PC-9 (cell line): ENCODE measurements around the gene GTF2F2. TPM values are rescaled to one million over a fixed set of nuclear protein-coding genes. Genes with fewer than 3 reads are reported as not detected.

Experiments
- BruUV-seq: library from RNA; stranded (reverse); fragments of 400-500 nt; replicated peaks from 2 replicates; lab custom pipeline; 2021; lab: Mats Ljungman, UMichigan
- CTCF ChIA-PET: fragments of 300-600 bp; sonication (Branson Sonifier 250); formaldehyde crosslinking; loops from one replicate; lab custom pipeline; 2022; ENCODE audit warnings: antibody characterized with exemption; lab: Charles Lee
- POLR2A ChIA-PET: fragments of 300-600 bp; sonication (Branson Sonifier 250); formaldehyde crosslinking; loops from one replicate; lab custom pipeline; 2022; ENCODE audit warnings: antibody characterized with exemption; ENCODE audit not compliant: unreplicated experiment; lab: Charles Lee
- DNase-seq, 2 experiments: peaks; one replicate each; pipeline versions ENCODE4 v3.0.0 to v3.0.0-alpha.2; 2015 to 2022; ENCODE audit warnings: mixed read lengths in 1 of 2
- H2AFZ ChIP-seq: fragments of 200-600 bp; sonication (generic); 2 replicates; pipeline ENCODE4 v1.8.1; 2017; ENCODE audit warnings: antibody characterized with exemption
- H3F3A ChIP-seq: fragments of 200-600 bp; sonication (generic); 2 replicates; pipeline ENCODE4 v1.8.1; 2017; ENCODE audit warnings: antibody characterized with exemption, mild to moderate bottlenecking, low read depth; ENCODE audit not compliant: insufficient read depth
- H3K27ac ChIP-seq: fragments of 200-600 bp; sonication (generic); 2 replicates; pipeline ENCODE4 v1.6.1; 2016; ENCODE audit warnings: mixed run types
- H3K27me3 ChIP-seq: fragments of 200-600 bp; sonication (generic); 2 replicates; pipeline ENCODE4 v1.6.1; 2016; ENCODE audit warnings: low read depth, mixed run types; ENCODE audit not compliant: insufficient read depth
- H3K36me3 ChIP-seq: fragments of 200-600 bp; sonication (generic); 2 replicates; pipeline ENCODE4 v1.6.1; 2016; ENCODE audit warnings: low read depth, mixed run types
- H3K4me1 ChIP-seq: fragments of 200-600 bp; sonication (generic); replicated peaks from 2 replicates; pipeline ENCODE4 v1.6.1; 2016; ENCODE audit warnings: mixed run types; ENCODE audit not compliant: insufficient read depth
- H3K4me2 ChIP-seq: fragments of 200-600 bp; sonication (generic); 2 replicates; pipeline ENCODE4 v1.6.1; 2017; ENCODE audit warnings: mixed run types
- H3K4me3 ChIP-seq: fragments of 200-600 bp; sonication (generic); 2 replicates; pipeline ENCODE4 v1.6.1; 2016; ENCODE audit warnings: mixed run types
- H3K79me2 ChIP-seq: fragments of 200-600 bp; sonication (generic); 2 replicates; pipeline ENCODE4 v1.6.1; 2017; ENCODE audit warnings: low read depth, mixed run types
- H3K9me2 ChIP-seq: fragments of 200-600 bp; sonication (generic); 2 replicates; pipeline ENCODE4 v1.8.1; 2017; ENCODE audit warnings: mild to moderate bottlenecking; ENCODE audit not compliant: insufficient read depth
- H3K9me3 ChIP-seq: fragments of 200-600 bp; sonication (generic); 2 replicates; pipeline ENCODE4 v1.8.1; 2016; ENCODE audit warnings: low read depth; ENCODE audit not compliant: insufficient read depth
- H4K20me1 ChIP-seq: fragments of 200-600 bp; sonication (generic); 2 replicates; pipeline ENCODE4 v1.8.1; 2017; ENCODE audit not compliant: insufficient read depth
- EZH2 ChIP-seq: fragments of 200-600 bp; sonication (generic); IDR thresholded peaks from 2 replicates; pipeline ENCODE4 v1.8.0; 2017; ENCODE audit warnings: antibody characterized with exemption, low read depth
- intact Hi-C: fragments of 100-400 bp; cut with micrococcal nuclease; formaldehyde crosslinking; loops from one replicate; pipeline ENCODE4 v1.10.0; 2022; ENCODE audit not compliant: unreplicated experiment
- total RNA-seq: library from RNA; stranded (reverse); gene quantifications from 2 replicates; pipeline ENCODE4 v1.2.3, GENCODE V29; 2021
- TF ChIP-seq, protein P1 (sequence below): fragments of 200-600 bp; sonication (generic); conservative IDR thresholded peaks from 2 replicates; pipeline ENCODE4 v1.6.1; 2017; ENCODE audit warnings: mixed run types, antibody characterized with exemption, mild to moderate bottlenecking, moderate library complexity

Gene GTF2F2
- total RNA-seq, 1 experiment from 2014 or later: 28.8 TPM

GRCh38 chr13:45156565-45157361, 36.5 kb downstream of the GTF2F2 start:
- Histone ChIP-seq H3K36me3 (peaks cover 32% of the 10 kb centered on the region), H3K9me2 (no peaks in the 10 kb centered on the region), H3K9me3 (no peaks in the 10 kb centered on the region), H3K27me3 (no peaks in the 10 kb centered on the region), H3K4me2 (no peak overlapping the region), H3K4me3 (no peak overlapping the region), H3K4me1 (peaks cover 5% of the 10 kb centered on the region), H3F3A (peaks cover 14% of the 10 kb centered on the region; the same call in 1 of the 2 replicates), H4K20me1 (no peaks in the 10 kb centered on the region), H3K27ac (no peak overlapping the region), H2AFZ (no peak overlapping the region), H3K79me2 (peaks cover 10% of the 10 kb centered on the region)
- no peak for DNase-seq
- CTCF ChIA-PET: no interaction called here
- no TSS peak for BruUV-seq
- POLR2A ChIA-PET: interaction anchor here (0.6 kb wide), 1 partner anchor 36 kb away, joined by 3 read pairs; the partner anchor contains the start of gene GTF2F2
- TF ChIP-seq EZH2: no peak
- TF ChIP-seq, protein P1, sequence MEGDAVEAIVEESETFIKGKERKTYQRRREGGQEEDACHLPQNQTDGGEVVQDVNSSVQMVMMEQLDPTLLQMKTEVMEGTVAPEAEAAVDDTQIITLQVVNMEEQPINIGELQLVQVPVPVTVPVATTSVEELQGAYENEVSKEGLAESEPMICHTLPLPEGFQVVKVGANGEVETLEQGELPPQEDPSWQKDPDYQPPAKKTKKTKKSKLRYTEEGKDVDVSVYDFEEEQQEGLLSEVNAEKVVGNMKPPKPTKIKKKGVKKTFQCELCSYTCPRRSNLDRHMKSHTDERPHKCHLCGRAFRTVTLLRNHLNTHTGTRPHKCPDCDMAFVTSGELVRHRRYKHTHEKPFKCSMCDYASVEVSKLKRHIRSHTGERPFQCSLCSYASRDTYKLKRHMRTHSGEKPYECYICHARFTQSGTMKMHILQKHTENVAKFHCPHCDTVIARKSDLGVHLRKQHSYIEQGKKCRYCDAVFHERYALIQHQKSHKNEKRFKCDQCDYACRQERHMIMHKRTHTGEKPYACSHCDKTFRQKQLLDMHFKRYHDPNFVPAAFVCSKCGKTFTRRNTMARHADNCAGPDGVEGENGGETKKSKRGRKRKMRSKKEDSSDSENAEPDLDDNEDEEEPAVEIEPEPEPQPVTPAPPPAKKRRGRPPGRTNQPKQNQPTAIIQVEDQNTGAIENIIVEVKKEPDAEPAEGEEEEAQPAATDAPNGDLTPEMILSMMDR: no peak
- intact Hi-C loops: no loop called here

- peak overlapping the region; percentile 70 for H3K4me2 ChIP-seq
- DNase-seq: no peak
- peaks cover 42% of the 10 kb centered on the region for H3K4me1 ChIP-seq
- peak overlapping the region; percentile 83 for H3K27ac ChIP-seq
- no peaks in the 10 kb centered on the region for H3K9me2 ChIP-seq
- H3K9me3 ChIP-seq: no peaks in the 10 kb centered on the region
- peak overlapping the region; percentile 9 for H3K4me3 ChIP-seq
- no peaks in the 10 kb centered on the region for H4K20me1 ChIP-seq
- peaks cover 38% of the 10 kb centered on the region for H3K79me2 ChIP-seq
- BruUV-seq: no TSS peak
- no peaks in the 10 kb centered on the region for H3K27me3 ChIP-seq
- ChIA-PET POLR2A (interaction anchor here (0.6 to 1.0 kb wide), 3 partner anchors 19 to 228 kb away, joined by 3 to 12 read pairs (median 12); no protein-coding TSS in a partner anchor), CTCF (interaction anchor here (1.1 to 1.3 kb wide), 3 partner anchors 18 to 119 kb away, joined by 3 to 8 read pairs (median 4); no protein-coding TSS in a partner anchor)
- TF ChIP-seq, protein P1: no peak
- no peak for TF ChIP-seq EZH2
- no peak overlapping the region for H2AFZ ChIP-seq
- intact Hi-C loops: loop anchor here (2.0 kb wide), 1 partner anchor 57 kb away; no protein-coding TSS in a partner anchor
- H3F3A ChIP-seq: peaks cover 44% of the 10 kb centered on the region
- H3K36me3 ChIP-seq: peaks cover 21% of the 10 kb centered on the region
These were observed 41.9 kb downstream of the GTF2F2 start for GRCh38 chr13:45162194-45162593.

GRCh38 chr13:45162821-45163220, 42.5 kb downstream of the GTF2F2 start:
- BruUV-seq: no TSS peak
- H3K36me3 ChIP-seq: peaks cover 21% of the 10 kb centered on the region
- peaks cover 50% of the 10 kb centered on the region for H3F3A ChIP-seq
- H3K9me2 ChIP-seq: no peaks in the 10 kb centered on the region
- intact Hi-C loops: loop anchor here (2.0 kb wide), 1 partner anchor 56 kb away; no protein-coding TSS in a partner anchor
- peaks cover 48% of the 10 kb centered on the region for H3K4me1 ChIP-seq
- ChIA-PET POLR2A (interaction anchor here (0.6 to 1.0 kb wide), 2 partner anchors 20 to 94 kb away, joined by 3 to 12 read pairs; no protein-coding TSS in a partner anchor), CTCF (interaction anchor here (1.1 to 1.3 kb wide), 3 partner anchors 19 to 119 kb away, joined by 3 to 8 read pairs (median 4); no protein-coding TSS in a partner anchor)
- H4K20me1 ChIP-seq: no peaks in the 10 kb centered on the region
- peak overlapping the region; percentile 34; the same call in 1 of the 2 replicates for H3K4me3 ChIP-seq
- H3K79me2 ChIP-seq: peaks cover 38% of the 10 kb centered on the region
- no peaks in the 10 kb centered on the region for H3K27me3 ChIP-seq
- no peaks in the 10 kb centered on the region for H3K9me3 ChIP-seq
- DNase-seq: peak in 1 of 2 experiments; percentile 95
- peak overlapping the region; percentile 83 for H3K27ac ChIP-seq
- no peak for TF ChIP-seq EZH2
- TF ChIP-seq, protein P1: no peak
- peak overlapping the region; percentile 70 for H3K4me2 ChIP-seq
- H2AFZ ChIP-seq: no peak overlapping the region
